Neural progenitor cell (in vitro differentiated cells): Measurements from ENCODE around the gene CROCC2. TPM values are rescaled to one million over a fixed set of nuclear protein-coding genes. Genes with fewer than 3 reads are reported as not detected.

Experiments
- DNase-seq: peaks from one replicate; pipeline ENCODE4 v3.0.0-alpha.2; 2016; ENCODE audit warnings: low spot score
- H2AFZ ChIP-seq: fragments of 200-600 bp; sonication (generic); replicated peaks from 2 replicates; pipeline ENCODE4 v1.6.1; 2016; ENCODE audit warnings: antibody characterized with exemption
- H3F3A ChIP-seq: fragments of 200-600 bp; sonication (generic); 2 replicates; pipeline ENCODE4 v1.6.1; 2016; ENCODE audit warnings: antibody characterized with exemption, low read depth
- H3K27ac ChIP-seq: fragments of 200-600 bp; sonication (generic); 2 replicates; pipeline ENCODE4 v1.5.1; 2016; ENCODE audit warnings: mild to moderate bottlenecking
- H3K27me3 ChIP-seq: fragments of 200-600 bp; sonication (generic); 2 replicates; pipeline ENCODE4 v1.6.1; 2016; ENCODE audit warnings: mild to moderate bottlenecking, moderate library complexity
- H3K36me3 ChIP-seq: fragments of 200-600 bp; sonication (generic); 2 replicates; pipeline ENCODE4 v1.5.1; 2016
- H3K4me1 ChIP-seq: fragments of 200-600 bp; sonication (generic); 2 replicates; pipeline ENCODE4 v1.6.1; 2016; ENCODE audit warnings: mixed run types
- H3K4me2 ChIP-seq: fragments of 200-600 bp; sonication (generic); 2 replicates; pipeline ENCODE4 v1.6.1; 2016
- H3K4me3 ChIP-seq: fragments of 200-600 bp; sonication (generic); 2 replicates; pipeline ENCODE4 v1.5.1; 2016
- H3K79me2 ChIP-seq: fragments of 200-600 bp; sonication (generic); 2 replicates; pipeline ENCODE4 v1.6.1; 2016; ENCODE audit warnings: low read depth
- H3K9ac ChIP-seq: fragments of 200-600 bp; sonication (generic); 2 replicates; pipeline ENCODE4 v1.6.1; 2016
- H3K9me3 ChIP-seq: fragments of 200-600 bp; sonication (generic); 2 replicates; pipeline ENCODE4 v1.5.1; 2016; ENCODE audit warnings: low read depth
- H4K20me1 ChIP-seq: fragments of 200-600 bp; sonication (generic); 2 replicates; pipeline ENCODE4 v1.6.1; 2016; ENCODE audit warnings: low read depth
- H3K27ac Mint-ChIP-seq: 3 replicates; pipeline ENCODE4 v1.8.0; 2021; ENCODE audit warnings: mixed read lengths
- H3K27me3 Mint-ChIP-seq: 2 replicates; pipeline ENCODE4 v1.8.0; 2022; ENCODE audit warnings: low read depth, mild to moderate bottlenecking, inconsistent platforms, moderate library complexity, mixed read lengths; ENCODE audit not compliant: insufficient read depth
- H3K36me3 Mint-ChIP-seq: 3 replicates; pipeline ENCODE4 v1.8.0; 2021; ENCODE audit warnings: mixed read lengths
- H3K4me1 Mint-ChIP-seq: 3 replicates; pipeline ENCODE4 v1.8.0; 2021; ENCODE audit warnings: mixed read lengths
- H3K4me3 Mint-ChIP-seq: 3 replicates; pipeline ENCODE4 v1.8.0; 2021; ENCODE audit warnings: mild to moderate bottlenecking, moderate library complexity, mixed read lengths
- H3K9me3 Mint-ChIP-seq: 3 replicates; pipeline ENCODE4 v1.8.0; 2020; ENCODE audit warnings: mixed read lengths
- CTCF ChIP-seq: fragments of 200-600 bp; sonication (generic); IDR thresholded peaks from 2 replicates; pipeline ENCODE4 v1.5.1; 2017; ENCODE audit warnings: antibody characterized with exemption, mild to moderate bottlenecking
- EZH2 ChIP-seq: fragments of 200-600 bp; sonication (generic); IDR thresholded peaks from 2 replicates; pipeline ENCODE4 v1.6.1; 2017; ENCODE audit warnings: antibody characterized with exemption, mild to moderate bottlenecking, moderate library complexity
- EZH2phosphoT487 ChIP-seq: fragments of 200-600 bp; sonication (generic); IDR thresholded peaks from 2 replicates; pipeline ENCODE4 v1.6.1; 2017; ENCODE audit warnings: antibody characterized with exemption
- total RNA-seq: library from RNA; depleted of rRNA; stranded (reverse); fragments of >200 nt; gene quantifications from 2 replicates; pipeline ENCODE4 v1.2.3, GENCODE V29; 2015; ENCODE audit warnings: low replicate concordance

CROCC2 gene
- total RNA-seq, 1 donor from 2014 or later: not detected

GRCh38 chr2:241035818-241036396 is 129.8 kb downstream of the CROCC2 start:
- no peak for TF ChIP-seq CTCF
- TF ChIP-seq EZH2: peak; percentile 41
- TF ChIP-seq EZH2phosphoT487: no peak
- Histone ChIP-seq H3K4me1 (peaks cover 11% of the 10 kb centered on the region), H3K9ac (no peak overlapping the region), H3F3A (no peaks in the 10 kb centered on the region), H3K79me2 (no peaks in the 10 kb centered on the region), H4K20me1 (no peaks in the 10 kb centered on the region), H3K27me3 (peaks cover 48% of the 10 kb centered on the region), H2AFZ (peak overlapping the region; percentile 85), H3K4me2 (peak overlapping the region; percentile 89), H3K4me3 (peak overlapping the region; percentile 41), H3K27ac (no peak overlapping the region), H3K9me3 (no peaks in the 10 kb centered on the region), H3K36me3 (no peaks in the 10 kb centered on the region)
- Mint-ChIP-seq H3K4me3 (no peak overlapping the region), H3K9me3 (no peaks in the 10 kb centered on the region), H3K36me3 (no peaks in the 10 kb centered on the region), H3K27ac (no peak overlapping the region), H3K27me3 (peaks cover 35% of the 10 kb centered on the region), H3K4me1 (peaks cover 4% of the 10 kb centered on the region)
- DNase-seq: peak; percentile 41

- no peaks in the 10 kb centered on the region for H3K9me3 Mint-ChIP-seq
- peak; percentile 80 for DNase-seq
- H3K9ac ChIP-seq: no peak overlapping the region
- H3K36me3 ChIP-seq: no peaks in the 10 kb centered on the region
- H3F3A ChIP-seq: no peaks in the 10 kb centered on the region
- no peak overlapping the region for H3K27ac ChIP-seq
- TF ChIP-seq CTCF: no peak
- no peak for TF ChIP-seq EZH2phosphoT487
- TF ChIP-seq EZH2: no peak
- H3K27ac Mint-ChIP-seq: no peak overlapping the region
- H3K27me3 Mint-ChIP-seq: peaks cover 40% of the 10 kb centered on the region
- H3K4me1 Mint-ChIP-seq: peaks cover 4% of the 10 kb centered on the region
- no peaks in the 10 kb centered on the region for H3K36me3 Mint-ChIP-seq
- H3K79me2 ChIP-seq: no peaks in the 10 kb centered on the region
- H3K4me1 ChIP-seq: peaks cover 11% of the 10 kb centered on the region
- peaks cover 48% of the 10 kb centered on the region for H3K27me3 ChIP-seq
- peak overlapping the region; percentile 89 for H3K4me2 ChIP-seq
- no peaks in the 10 kb centered on the region for H4K20me1 ChIP-seq
- H3K9me3 ChIP-seq: no peaks in the 10 kb centered on the region
- H3K4me3 ChIP-seq: peak overlapping the region; percentile 41
- peak overlapping the region; percentile 50 for H3K4me3 Mint-ChIP-seq
- H2AFZ ChIP-seq: peak overlapping the region; percentile 85
Measured at GRCh38 chr2:241036397-241036963, 130.3 kb downstream of the CROCC2 start.

GRCh38 chr2:241036964-241037421 is 130.9 kb downstream of the CROCC2 start:
- no peak overlapping the region for H3K9ac ChIP-seq
- no peak overlapping the region for H3K27ac ChIP-seq
- no peaks in the 10 kb centered on the region for H3F3A ChIP-seq
- H3K27ac Mint-ChIP-seq: no peak overlapping the region
- DNase-seq: no peak
- peaks cover 14% of the 10 kb centered on the region for H3K4me1 ChIP-seq
- H2AFZ ChIP-seq: no peak overlapping the region
- H3K9me3 Mint-ChIP-seq: no peaks in the 10 kb centered on the region
- H3K4me3 ChIP-seq: peak overlapping the region; percentile 41
- H3K4me2 ChIP-seq: peak overlapping the region; percentile 89
- no peak overlapping the region for H3K4me3 Mint-ChIP-seq
- peaks cover 4% of the 10 kb centered on the region for H3K4me1 Mint-ChIP-seq
- H3K36me3 Mint-ChIP-seq: no peaks in the 10 kb centered on the region
- H3K27me3 ChIP-seq: peaks cover 48% of the 10 kb centered on the region
- no peaks in the 10 kb centered on the region for H3K9me3 ChIP-seq
- no peaks in the 10 kb centered on the region for H4K20me1 ChIP-seq
- no peaks in the 10 kb centered on the region for H3K36me3 ChIP-seq
- no peaks in the 10 kb centered on the region for H3K79me2 ChIP-seq
- no peak for TF ChIP-seq EZH2
- no peak for TF ChIP-seq EZH2phosphoT487
- no peak for TF ChIP-seq CTCF
- H3K27me3 Mint-ChIP-seq: peaks cover 45% of the 10 kb centered on the region
